WTC11 (cell line): ENCODE results near the gene DGLUCY. TPM values are rescaled to one million over a fixed set of nuclear protein-coding genes. Genes with fewer than 3 reads are reported as not detected.
"Not testable (repeated sequence)": the region's sequence is repeated elsewhere in the genome, so short reads cannot be mapped to it uniquely, and the experiment has no call there.

Source experiments
- ATAC-seq: fragments of 200-7000 bp; cut with Tn5 transposase; 2 replicates; pipeline ENCODE4 v1.10.0; 2021; ENCODE audit warnings: mild to moderate bottlenecking, moderate library complexity
- CTCF ChIA-PET: fragments of 300-600 bp; sonication (Branson Sonifier 250); formaldehyde crosslinking; loops from one replicate; lab custom pipeline; 2021; ENCODE audit warnings: antibody characterized with exemption; lab: Charles Lee
- POLR2A ChIA-PET: fragments of 350-600 bp; sonication (Branson Sonifier 250); formaldehyde crosslinking; loops from one replicate; lab custom pipeline; 2021; ENCODE audit warnings: antibody characterized with exemption; lab: Charles Lee
- DNase-seq: peaks from one replicate; pipeline ENCODE4 v3.0.0; 2021; ENCODE audit warnings: low spot score
- H3K27ac Mint-ChIP-seq: 2 replicates; pipeline ENCODE4 v1.8.0; 2021; ENCODE audit warnings: mixed read lengths
- H3K27me3 Mint-ChIP-seq: 2 replicates; pipeline ENCODE4 v1.8.0; 2021; ENCODE audit warnings: low read depth, mild to moderate bottlenecking, moderate library complexity, mixed read lengths
- H3K36me3 Mint-ChIP-seq: 2 replicates; pipeline ENCODE4 v1.8.0; 2021; ENCODE audit warnings: mixed read lengths
- H3K4me1 Mint-ChIP-seq: 2 replicates; pipeline ENCODE4 v1.8.0; 2022; ENCODE audit warnings: mixed read lengths
- H3K4me3 Mint-ChIP-seq: 2 replicates; pipeline ENCODE4 v1.8.0; 2021; ENCODE audit warnings: mild to moderate bottlenecking, moderate library complexity, mixed read lengths
- H3K9me3 Mint-ChIP-seq: 2 replicates; pipeline ENCODE4 v1.8.0; 2021; ENCODE audit warnings: mixed read lengths
- CBFB ChIP-seq: sonication (generic); formaldehyde crosslinking; IDR thresholded peaks from 2 replicates; pipeline ENCODE4 v1.8.1; 2022; ENCODE audit warnings: mild to moderate bottlenecking, low read depth, missing genetic modification reagents
- CREM ChIP-seq: sonication (generic); formaldehyde crosslinking; IDR thresholded peaks from 2 replicates; pipeline ENCODE4 v1.8.1; 2022; ENCODE audit warnings: mild to moderate bottlenecking, missing genetic modification reagents, moderate library complexity
- CTCF ChIP-seq: fragments of 200-600 bp; IDR thresholded peaks from 2 replicates; pipeline ENCODE4 v1.8.0; 2022; ENCODE audit warnings: antibody characterized with exemption
- EMX1 ChIP-seq: fragments of 250-450 bp; sonication (Bioruptor Pico); IDR thresholded peaks from 2 replicates; pipeline ENCODE4 v1.8.0; 2021; ENCODE audit warnings: mild to moderate bottlenecking
- ESRRA ChIP-seq: sonication (generic); formaldehyde crosslinking; IDR thresholded peaks from 2 replicates; pipeline ENCODE4 v1.8.1; 2022; ENCODE audit warnings: mild to moderate bottlenecking, missing genetic modification reagents, borderline replicate concordance
- GABPB1 ChIP-seq: sonication (generic); formaldehyde crosslinking; IDR thresholded peaks from 2 replicates; pipeline ENCODE4 v1.8.1; 2023; ENCODE audit warnings: mild to moderate bottlenecking, missing genetic modification reagents
- NFE2L1 ChIP-seq: sonication (generic); formaldehyde crosslinking; IDR thresholded peaks from 2 replicates; pipeline ENCODE4 v1.8.1; 2023; ENCODE audit warnings: missing genetic modification reagents
- NR3C1 ChIP-seq: sonication (generic); formaldehyde crosslinking; conservative IDR thresholded peaks from 2 replicates; pipeline ENCODE4 v1.8.1; 2023; ENCODE audit warnings: low read depth, mild to moderate bottlenecking, missing genetic modification reagents
- PREB ChIP-seq: sonication (generic); formaldehyde crosslinking; IDR thresholded peaks from 2 replicates; pipeline ENCODE4 v1.8.1; 2022; ENCODE audit warnings: mild to moderate bottlenecking, missing genetic modification reagents, moderate library complexity, borderline replicate concordance
- PRRX2 ChIP-seq: fragments of 250-450 bp; sonication (Bioruptor Pico); IDR thresholded peaks from 2 replicates; pipeline ENCODE4 v1.8.0; 2021; ENCODE audit warnings: mild to moderate bottlenecking
- SOX15 ChIP-seq: fragments of 250-450 bp; sonication (Bioruptor Pico); IDR thresholded peaks from 2 replicates; pipeline ENCODE4 v1.9.0; 2021; ENCODE audit warnings: mild to moderate bottlenecking
- TCF7 ChIP-seq: sonication (generic); formaldehyde crosslinking; IDR thresholded peaks from 2 replicates; pipeline ENCODE4 v1.8.0; 2022; ENCODE audit warnings: mild to moderate bottlenecking, low read depth, missing genetic modification reagents, moderate library complexity
- USF2 ChIP-seq: sonication (generic); formaldehyde crosslinking; IDR thresholded peaks from 2 replicates; pipeline ENCODE4 v1.8.1; 2023; ENCODE audit warnings: mild to moderate bottlenecking, missing genetic modification reagents, moderate library complexity
- ZNF416 ChIP-seq: fragments of 250-450 bp; sonication (Bioruptor Pico); IDR thresholded peaks from 2 replicates; pipeline ENCODE4 v1.9.0; 2021; ENCODE audit warnings: mild to moderate bottlenecking, inconsistent platforms
- total RNA-seq: library from RNA; stranded (reverse); gene quantifications from 3 replicates; pipeline ENCODE4 v1.2.3, GENCODE V29; 2021
- TF ChIP-seq, protein P1 (sequence below): sonication (generic); formaldehyde crosslinking; IDR thresholded peaks from 2 replicates; pipeline ENCODE4 v1.8.0; 2023; ENCODE audit warnings: missing genetic modification reagents
- TF ChIP-seq, protein P2 (sequence below): sonication (generic); formaldehyde crosslinking; IDR thresholded peaks from 2 replicates; pipeline ENCODE4 v1.8.1; 2022; ENCODE audit warnings: mild to moderate bottlenecking, moderate library complexity, missing genetic modification reagents
- TF ChIP-seq, protein P3 (sequence below): sonication (generic); formaldehyde crosslinking; IDR thresholded peaks from 2 replicates; pipeline ENCODE4 v1.8.1; 2023; ENCODE audit warnings: mild to moderate bottlenecking, moderate library complexity, missing genetic modification reagents

Gene DGLUCY
- total RNA-seq, 1 experiment from 2014 or later: 35.4 TPM

GRCh38 chr14:91080071-91080470 is 33.8 kb upstream of the DGLUCY start:
- DNase-seq: no peak
- no peak for ATAC-seq
- Mint-ChIP-seq H3K27me3 (no peaks in the 10 kb centered on the region), H3K4me1 (peaks cover 4% of the 10 kb centered on the region), H3K36me3 (no peaks in the 10 kb centered on the region), H3K27ac (no peak overlapping the region), H3K9me3 (no peaks in the 10 kb centered on the region), H3K4me3 (no peak overlapping the region)
- TF ChIP-seq, protein P1, sequence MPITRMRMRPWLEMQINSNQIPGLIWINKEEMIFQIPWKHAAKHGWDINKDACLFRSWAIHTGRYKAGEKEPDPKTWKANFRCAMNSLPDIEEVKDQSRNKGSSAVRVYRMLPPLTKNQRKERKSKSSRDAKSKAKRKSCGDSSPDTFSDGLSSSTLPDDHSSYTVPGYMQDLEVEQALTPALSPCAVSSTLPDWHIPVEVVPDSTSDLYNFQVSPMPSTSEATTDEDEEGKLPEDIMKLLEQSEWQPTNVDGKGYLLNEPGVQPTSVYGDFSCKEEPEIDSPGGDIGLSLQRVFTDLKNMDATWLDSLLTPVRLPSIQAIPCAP (CRISPR knock-in tag): no peak
- TF ChIP-seq ZNF416 (CRISPR knock-in tag): no peak
- TF ChIP-seq TCF7 (CRISPR knock-in tag): no peak
- ChIA-PET POLR2A (no interaction called here), CTCF (no interaction called here)

DNA sequence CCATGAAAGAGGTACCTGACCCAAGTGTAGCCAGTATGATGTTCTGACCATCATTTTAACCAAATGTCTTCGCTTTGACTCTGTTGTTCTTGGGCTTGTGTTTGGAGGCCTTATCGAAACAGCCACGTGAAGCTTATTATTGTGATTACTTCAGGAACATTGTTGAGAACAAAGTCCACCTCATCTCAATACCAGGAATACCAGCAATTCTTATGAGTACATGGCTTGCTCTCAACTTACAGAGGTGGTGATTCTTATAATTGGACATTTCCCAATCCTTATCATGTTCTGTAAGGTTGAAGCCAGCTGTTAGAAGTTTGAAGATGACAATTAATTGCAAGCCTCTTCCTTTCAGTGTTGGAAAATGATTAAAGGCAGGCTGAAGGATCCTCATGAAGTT is 31.6 kb upstream of the DGLUCY start:
- Mint-ChIP-seq H3K36me3 (no peaks in the 10 kb centered on the region), H3K9me3 (no peaks in the 10 kb centered on the region), H3K27ac (no peak overlapping the region), H3K27me3 (no peaks in the 10 kb centered on the region), H3K4me3 (no peak overlapping the region), H3K4me1 (peaks cover 4% of the 10 kb centered on the region)
- ATAC-seq: no peak
- ChIA-PET CTCF (no interaction called here), POLR2A (no interaction called here)
- TF ChIP-seq SOX15 (CRISPR knock-in tag): no peak
- TF ChIP-seq PREB (CRISPR knock-in tag): no peak
- TF ChIP-seq ESRRA (CRISPR knock-in tag): no peak
- no peak for TF ChIP-seq EMX1
- no peak for TF ChIP-seq CBFB (CRISPR knock-in tag)
- TF ChIP-seq, protein P2, sequence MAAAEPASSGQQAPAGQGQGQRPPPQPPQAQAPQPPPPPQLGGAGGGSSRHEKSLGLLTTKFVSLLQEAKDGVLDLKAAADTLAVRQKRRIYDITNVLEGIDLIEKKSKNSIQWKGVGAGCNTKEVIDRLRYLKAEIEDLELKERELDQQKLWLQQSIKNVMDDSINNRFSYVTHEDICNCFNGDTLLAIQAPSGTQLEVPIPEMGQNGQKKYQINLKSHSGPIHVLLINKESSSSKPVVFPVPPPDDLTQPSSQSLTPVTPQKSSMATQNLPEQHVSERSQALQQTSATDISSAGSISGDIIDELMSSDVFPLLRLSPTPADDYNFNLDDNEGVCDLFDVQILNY (CRISPR knock-in tag): no peak
- TF ChIP-seq TCF7 (CRISPR knock-in tag): no peak
- TF ChIP-seq CREM (CRISPR knock-in tag): no peak
- TF ChIP-seq, all 79 proteins: peak for 0
- DNase-seq: no peak

- ChIA-PET POLR2A (no interaction called here), CTCF (no interaction called here)
- H3K4me1 Mint-ChIP-seq: no peaks in the 10 kb centered on the region
- H3K27me3 Mint-ChIP-seq: no peaks in the 10 kb centered on the region
- H3K27ac Mint-ChIP-seq: no peak overlapping the region
- H3K9me3 Mint-ChIP-seq: no peaks in the 10 kb centered on the region
- TF ChIP-seq CREM (CRISPR knock-in tag) (no peak), GABPB1 (no peak), NR3C1 (CRISPR knock-in tag) (no peak), NFE2L1 (CRISPR knock-in tag) (no peak), USF2 (CRISPR knock-in tag) (no peak), ESRRA (CRISPR knock-in tag) (no peak), PRRX2 (CRISPR knock-in tag) (no peak), CTCF (no peak)
- TF ChIP-seq, protein P3, sequence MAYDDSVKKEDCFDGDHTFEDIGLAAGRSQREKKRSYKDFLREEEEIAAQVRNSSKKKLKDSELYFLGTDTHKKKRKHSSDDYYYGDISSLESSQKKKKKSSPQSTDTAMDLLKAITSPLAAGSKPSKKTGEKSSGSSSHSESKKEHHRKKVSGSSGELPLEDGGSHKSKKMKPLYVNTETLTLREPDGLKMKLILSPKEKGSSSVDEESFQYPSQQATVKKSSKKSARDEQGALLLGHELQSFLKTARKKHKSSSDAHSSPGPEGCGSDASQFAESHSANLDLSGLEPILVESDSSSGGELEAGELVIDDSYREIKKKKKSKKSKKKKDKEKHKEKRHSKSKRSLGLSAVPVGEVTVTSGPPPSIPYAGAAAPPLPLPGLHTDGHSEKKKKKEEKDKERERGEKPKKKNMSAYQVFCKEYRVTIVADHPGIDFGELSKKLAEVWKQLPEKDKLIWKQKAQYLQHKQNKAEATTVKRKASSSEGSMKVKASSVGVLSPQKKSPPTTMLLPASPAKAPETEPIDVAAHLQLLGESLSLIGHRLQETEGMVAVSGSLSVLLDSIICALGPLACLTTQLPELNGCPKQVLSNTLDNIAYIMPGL (CRISPR knock-in tag): no peak
- H3K36me3 Mint-ChIP-seq: no peaks in the 10 kb centered on the region
- DNase-seq (no peak), ATAC-seq (no peak)
- H3K4me3 Mint-ChIP-seq: no peak overlapping the region
Measured at GRCh38 chr14:91084516-91084915, 29.4 kb upstream of the DGLUCY start.

DNA sequence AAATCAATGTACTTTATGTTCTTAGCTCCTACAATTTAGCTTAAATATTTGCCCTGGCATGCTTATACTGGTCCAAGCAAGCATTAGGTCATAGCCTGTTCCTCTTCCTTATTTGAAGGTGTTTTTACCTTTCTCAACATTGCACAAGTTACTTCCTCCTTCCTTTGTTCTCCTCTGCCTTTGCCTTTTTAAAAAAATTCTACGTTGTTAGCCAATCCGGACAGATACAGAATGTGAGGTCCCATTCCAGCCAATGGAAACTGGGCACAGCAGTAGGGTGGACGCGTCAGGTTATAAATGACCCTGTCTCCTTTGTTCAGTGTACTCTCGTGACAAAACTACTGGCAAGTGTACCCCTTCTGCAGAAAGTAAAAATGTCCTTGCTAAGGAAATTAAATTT is 26.4 kb upstream of the DGLUCY start:
- H3K36me3 Mint-ChIP-seq, H3K27me3 Mint-ChIP-seq, H3K27ac Mint-ChIP-seq, CTCF ChIA-PET, H3K9me3 Mint-ChIP-seq, H3K4me3 Mint-ChIP-seq, DNase-seq, H3K4me1 Mint-ChIP-seq, ATAC-seq, POLR2A ChIA-PET: not testable (repeated sequence)
